Esophagus squamous epithelium (tissue), 4 donors: ENCODE measurements around the gene KLHDC3.

Experiments used
- CTCF ChIP-seq, 6 experiments: fragments of 450-650 bp in 4 of 6; fragments of 200-600 bp in 2 of 6; sonication (generic) in 2 of 6; IDR thresholded peaks; one replicate each; pipeline ENCODE4 v1.5.1; 2016 to 2019; ENCODE audit warnings: antibody characterized with exemption in 6 of 6, mild to moderate bottlenecking in 4 of 6, moderate library complexity in 4 of 6
- POLR2A ChIP-seq, 4 donors: fragments of 450-650 bp; IDR thresholded peaks; one replicate each; pipeline ENCODE4 v1.6.1; 2017; ENCODE audit warnings: antibody characterized with exemption in 4 of 4, mild to moderate bottlenecking in 4 of 4, moderate library complexity in 3 of 4

- no peak for TF ChIP-seq CTCF (IDR thresholded peaks at IDR 0.05)
- no peak for TF ChIP-seq POLR2A (IDR thresholded peaks at IDR 0.05)
These were observed 25.5 kb upstream of the KLHDC3 start for GRCh38 chr6:42988486-42989020.
